ENCODE results near the gene TRERF1.

GRCh38 chr6:42292004-42292740 lies 159.6 kb downstream of the TRERF1 start:
- TF ChIP-seq EZH2 (IDR thresholded peaks at IDR 0.05): no peak
- TF ChIP-seq POLR2AphosphoS5 (IDR thresholded peaks at IDR 0.05; ENCODE audit: borderline replicate concordance, low read depth, low read length): no peak

Measured in SK-N-MC (cell line).